ENCODE data around the gene NBAS. TPM values are rescaled to one million over a fixed set of nuclear protein-coding genes. Genes with fewer than 3 reads are reported as not detected.

The NBAS gene
- total and polyA plus RNA-seq, 12 donors = 26.4 to 79.1 (median 56.3) TPM

- Histone ChIP-seq H3K27ac (no peak overlapping the region), H3K36me3 (peaks cover 0 to 52% (median 0%) of the 10 kb centered on the region in 9 donors), H3K4me1 (no peaks in the 10 kb centered on the region), H3K27me3 (no peaks in the 10 kb centered on the region), H3K9me3 (no peaks in the 10 kb centered on the region), H3K4me3 (no peak overlapping the region)
- intact Hi-C loops (cut with DNase I) = no loop called here
- WGBS, 2 donors = 93% methylated on average over 2 of the region's 2 CpGs
- ATAC-seq (no peak), DNase-seq (no peak)
- no peak for TF ChIP-seq CTCF (IDR thresholded peaks at IDR 0.05)
These were observed 43.3 kb downstream of the NBAS start for GRCh38 chr2:15517793-15518192.

- intact Hi-C loops (cut with DNase I) = no loop called here
These were observed 49.4 kb downstream of the NBAS start for GRCh38 chr2:15511686-15512085.

GRCh38 chr2:15510552-15510951 is 50.6 kb downstream of the NBAS start:
- H3K36me3 ChIP-seq = peaks cover 0 to 79% (median 19%) of the 10 kb centered on the region in 9 donors
- ATAC-seq = no peak
- no peak overlapping the region for H3K27ac ChIP-seq
- H3K27me3 ChIP-seq = no peaks in the 10 kb centered on the region
- intact Hi-C loops (cut with DNase I) = no loop called here
- WGBS, 2 donors = 97 to 99% methylated on average over 1 of the region's 1 CpG
- no peaks in the 10 kb centered on the region for H3K9me3 ChIP-seq
- H3K4me1 ChIP-seq = no peaks in the 10 kb centered on the region
- no peak for DNase-seq
- H3K4me3 ChIP-seq = no peak overlapping the region
- TF ChIP-seq CTCF (IDR thresholded peaks at IDR 0.05) = no peak

More at GRCh38 chr2:15511686-15512085, 49.4 kb downstream of the NBAS start:
- Histone ChIP-seq H3K4me1 (no peaks in the 10 kb centered on the region), H3K4me3 (no peak overlapping the region), H3K27ac (no peak overlapping the region), H3K27me3 (no peaks in the 10 kb centered on the region), H3K9me3 (no peaks in the 10 kb centered on the region), H3K36me3 (peaks cover 0 to 75% (median 19%) of the 10 kb centered on the region in 9 donors)
- WGBS, 2 donors = 95 to 99% methylated on average over 1 of the region's 1 CpG
- ATAC-seq (no peak), DNase-seq (no peak)
- TF ChIP-seq CTCF (IDR thresholded peaks at IDR 0.05) = no peak

- H3K27ac ChIP-seq = no peak overlapping the region
- H3K4me1 ChIP-seq = no peaks in the 10 kb centered on the region
- no peaks in the 10 kb centered on the region for H3K9me3 ChIP-seq
- H3K36me3 ChIP-seq = peaks cover 0 to 79% (median 19%) of the 10 kb centered on the region in 9 donors
- no peak overlapping the region for H3K4me3 ChIP-seq
- no peak for DNase-seq
- no peaks in the 10 kb centered on the region for H3K27me3 ChIP-seq
- no peak for ATAC-seq
- TF ChIP-seq CTCF (IDR thresholded peaks at IDR 0.05) = no peak
- 95 to 97% methylated on average over 3 of the region's 3 CpGs for WGBS, 2 donors
- intact Hi-C loops (cut with DNase I) = no loop called here
These were observed 51.0 kb downstream of the NBAS start for GRCh38 chr2:15510131-15510530.

Data from heart right ventricle (tissue), 16 donors.